ENCODE measurements around the gene NMT1.

Gene NMT1

DNA sequence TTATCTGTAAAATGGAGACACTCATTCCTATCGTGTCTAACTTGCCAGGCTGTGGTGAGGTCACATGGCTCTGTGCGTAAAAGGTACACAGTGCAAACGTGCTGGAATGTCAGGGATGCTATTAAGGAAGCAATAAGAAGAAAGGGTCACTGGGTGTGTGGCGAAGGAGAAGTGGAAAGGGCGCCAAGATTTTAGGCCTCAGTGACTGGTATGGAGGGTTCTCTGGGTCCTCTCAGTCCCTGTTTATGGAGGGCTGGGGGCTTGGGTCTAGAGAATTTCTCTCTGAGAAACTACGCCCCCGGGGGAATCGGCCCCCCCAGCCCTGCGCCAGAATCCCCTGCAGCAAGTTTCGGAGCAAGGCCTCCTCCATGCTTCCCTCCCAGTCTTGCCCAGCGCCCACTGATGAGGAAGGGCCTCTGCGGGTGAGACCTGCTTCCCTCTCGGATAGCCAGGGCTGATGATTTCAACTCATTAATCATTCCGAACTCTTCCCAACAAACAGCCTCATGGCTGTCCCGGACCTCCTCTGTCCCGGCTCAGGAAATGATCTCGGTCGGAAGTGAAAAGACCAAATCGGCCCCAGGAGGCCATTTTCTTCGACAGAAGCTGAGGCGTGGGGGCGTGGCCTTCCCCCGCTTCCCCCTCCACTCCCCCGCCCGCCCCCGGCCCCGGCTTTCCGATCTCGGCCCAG is 85.9 kb downstream of the NMT1 start:
- DNase-seq (ENCODE audit: low read depth), result peak; percentile 79
- H3K4me3 ChIP-seq (replicated peaks; ENCODE audit: low read depth, low read length), result peak overlapping the region; percentile 73
- TF ChIP-seq, protein P1, sequence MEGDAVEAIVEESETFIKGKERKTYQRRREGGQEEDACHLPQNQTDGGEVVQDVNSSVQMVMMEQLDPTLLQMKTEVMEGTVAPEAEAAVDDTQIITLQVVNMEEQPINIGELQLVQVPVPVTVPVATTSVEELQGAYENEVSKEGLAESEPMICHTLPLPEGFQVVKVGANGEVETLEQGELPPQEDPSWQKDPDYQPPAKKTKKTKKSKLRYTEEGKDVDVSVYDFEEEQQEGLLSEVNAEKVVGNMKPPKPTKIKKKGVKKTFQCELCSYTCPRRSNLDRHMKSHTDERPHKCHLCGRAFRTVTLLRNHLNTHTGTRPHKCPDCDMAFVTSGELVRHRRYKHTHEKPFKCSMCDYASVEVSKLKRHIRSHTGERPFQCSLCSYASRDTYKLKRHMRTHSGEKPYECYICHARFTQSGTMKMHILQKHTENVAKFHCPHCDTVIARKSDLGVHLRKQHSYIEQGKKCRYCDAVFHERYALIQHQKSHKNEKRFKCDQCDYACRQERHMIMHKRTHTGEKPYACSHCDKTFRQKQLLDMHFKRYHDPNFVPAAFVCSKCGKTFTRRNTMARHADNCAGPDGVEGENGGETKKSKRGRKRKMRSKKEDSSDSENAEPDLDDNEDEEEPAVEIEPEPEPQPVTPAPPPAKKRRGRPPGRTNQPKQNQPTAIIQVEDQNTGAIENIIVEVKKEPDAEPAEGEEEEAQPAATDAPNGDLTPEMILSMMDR (IDR thresholded peaks at IDR 0.05; ENCODE audit: low read length, missing control alignments), result no peak

DNA sequence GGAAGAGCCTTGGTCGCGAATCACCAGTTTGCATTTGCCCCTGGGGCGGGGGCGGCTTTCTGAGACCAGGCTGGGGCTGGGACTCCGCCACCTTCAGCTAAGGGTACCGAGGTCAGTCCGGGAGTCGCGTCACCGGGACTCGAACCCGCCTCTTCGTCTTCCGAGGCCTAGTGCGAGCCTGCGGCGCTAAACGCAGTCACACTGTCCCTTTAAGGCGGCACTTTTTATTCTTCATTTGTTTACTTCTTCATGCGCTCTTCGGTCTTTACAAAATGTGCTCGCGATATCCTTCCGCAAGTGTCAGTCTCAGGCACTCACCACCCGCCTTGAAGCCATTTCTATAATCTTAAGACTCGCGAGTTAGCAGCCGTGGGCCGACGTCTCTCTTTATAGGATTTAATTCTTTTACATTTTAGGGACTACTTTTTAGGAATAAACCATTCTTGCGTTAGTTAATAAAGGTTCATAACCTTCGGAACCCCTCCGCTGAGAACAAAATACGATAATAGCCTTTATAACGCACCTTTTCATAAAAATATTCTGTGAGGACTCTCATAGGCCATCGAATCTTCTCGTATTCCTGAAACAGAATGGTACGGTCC is 86.6 kb downstream of the NMT1 start:
- peak; percentile 97 for DNase-seq (ENCODE audit: low read depth)
- TF ChIP-seq, protein P1 (IDR thresholded peaks at IDR 0.05; ENCODE audit: low read length, missing control alignments), result no peak
- H3K4me3 ChIP-seq (replicated peaks; ENCODE audit: low read depth, low read length), result peak overlapping the region; percentile 73

DNA sequence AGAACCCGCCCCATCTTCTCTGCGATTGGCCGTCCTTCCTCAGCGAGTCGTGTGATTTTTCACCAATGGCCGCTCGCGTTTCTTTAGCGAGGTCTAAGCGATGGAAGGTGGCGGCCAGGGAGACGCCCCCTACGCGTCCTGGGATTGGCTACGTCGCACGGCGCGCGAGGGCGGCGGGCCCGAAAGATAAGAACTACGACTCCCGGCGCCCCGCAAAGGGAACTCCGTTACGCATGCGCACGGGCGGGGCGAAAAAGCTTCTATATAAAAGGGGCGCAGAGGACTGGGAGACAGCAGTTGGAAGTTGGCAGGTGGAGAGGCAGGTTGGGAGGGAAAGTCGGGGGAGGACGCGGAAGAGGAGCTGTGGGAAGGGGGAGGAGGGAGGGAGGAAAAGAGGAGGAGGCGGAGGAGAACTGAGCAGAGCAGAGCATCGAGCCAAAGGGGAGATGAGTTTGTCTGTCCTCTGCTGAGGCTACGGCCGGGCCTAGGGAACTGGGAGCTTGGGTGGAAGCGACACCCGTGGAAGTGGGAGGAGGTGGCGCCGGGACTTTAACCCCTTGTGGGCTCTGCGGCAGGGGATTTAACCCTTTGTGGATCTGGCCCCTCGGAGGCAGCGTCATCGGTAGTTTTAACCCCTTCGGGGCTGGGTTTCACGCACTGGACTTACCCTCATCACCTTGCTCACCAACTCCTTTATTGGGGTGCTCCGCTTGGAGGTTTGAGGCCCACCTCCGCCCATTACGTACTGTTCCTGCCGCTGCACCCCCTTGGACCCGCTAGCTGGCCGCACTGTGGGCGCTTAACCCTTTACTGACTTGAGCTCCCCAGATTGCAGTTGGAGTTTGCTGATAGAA is 87.3 kb downstream of the NMT1 start, which contains the start of gene HEXIM1:
Gene HEXIM1, plus strand, starts transcription at position 293 of the 854 bp plus-strand sequence. CDS start 716 bp downstream, outside the sequence.
- peak within 1 kb of the TSS; percentile 99 for H3K4me3 ChIP-seq (replicated peaks; ENCODE audit: low read depth, low read length)
- TF ChIP-seq, protein P1 (IDR thresholded peaks at IDR 0.05; ENCODE audit: low read length, missing control alignments), result no peak
- peak; percentile 100 for DNase-seq (ENCODE audit: low read depth)

DNA sequence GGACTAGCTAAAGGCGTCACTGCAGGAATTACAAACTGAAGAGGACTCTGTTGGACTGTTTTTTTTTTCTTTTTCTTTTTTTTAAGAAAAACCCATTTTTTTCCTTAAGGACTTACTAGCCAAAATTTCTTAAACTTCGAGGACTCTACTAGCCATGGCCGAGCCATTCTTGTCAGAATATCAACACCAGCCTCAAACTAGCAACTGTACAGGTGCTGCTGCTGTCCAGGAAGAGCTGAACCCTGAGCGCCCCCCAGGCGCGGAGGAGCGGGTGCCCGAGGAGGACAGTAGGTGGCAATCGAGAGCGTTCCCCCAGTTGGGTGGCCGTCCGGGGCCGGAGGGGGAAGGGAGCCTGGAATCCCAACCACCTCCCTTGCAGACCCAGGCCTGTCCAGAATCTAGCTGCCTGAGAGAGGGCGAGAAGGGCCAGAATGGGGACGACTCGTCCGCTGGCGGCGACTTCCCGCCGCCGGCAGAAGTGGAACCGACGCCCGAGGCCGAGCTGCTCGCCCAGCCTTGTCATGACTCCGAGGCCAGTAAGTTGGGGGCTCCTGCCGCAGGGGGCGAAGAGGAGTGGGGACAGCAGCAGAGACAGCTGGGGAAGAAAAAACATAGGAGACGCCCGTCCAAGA is 88.0 kb downstream of the NMT1 start:
- peak; percentile 81 for DNase-seq (ENCODE audit: low read depth)

DNA sequence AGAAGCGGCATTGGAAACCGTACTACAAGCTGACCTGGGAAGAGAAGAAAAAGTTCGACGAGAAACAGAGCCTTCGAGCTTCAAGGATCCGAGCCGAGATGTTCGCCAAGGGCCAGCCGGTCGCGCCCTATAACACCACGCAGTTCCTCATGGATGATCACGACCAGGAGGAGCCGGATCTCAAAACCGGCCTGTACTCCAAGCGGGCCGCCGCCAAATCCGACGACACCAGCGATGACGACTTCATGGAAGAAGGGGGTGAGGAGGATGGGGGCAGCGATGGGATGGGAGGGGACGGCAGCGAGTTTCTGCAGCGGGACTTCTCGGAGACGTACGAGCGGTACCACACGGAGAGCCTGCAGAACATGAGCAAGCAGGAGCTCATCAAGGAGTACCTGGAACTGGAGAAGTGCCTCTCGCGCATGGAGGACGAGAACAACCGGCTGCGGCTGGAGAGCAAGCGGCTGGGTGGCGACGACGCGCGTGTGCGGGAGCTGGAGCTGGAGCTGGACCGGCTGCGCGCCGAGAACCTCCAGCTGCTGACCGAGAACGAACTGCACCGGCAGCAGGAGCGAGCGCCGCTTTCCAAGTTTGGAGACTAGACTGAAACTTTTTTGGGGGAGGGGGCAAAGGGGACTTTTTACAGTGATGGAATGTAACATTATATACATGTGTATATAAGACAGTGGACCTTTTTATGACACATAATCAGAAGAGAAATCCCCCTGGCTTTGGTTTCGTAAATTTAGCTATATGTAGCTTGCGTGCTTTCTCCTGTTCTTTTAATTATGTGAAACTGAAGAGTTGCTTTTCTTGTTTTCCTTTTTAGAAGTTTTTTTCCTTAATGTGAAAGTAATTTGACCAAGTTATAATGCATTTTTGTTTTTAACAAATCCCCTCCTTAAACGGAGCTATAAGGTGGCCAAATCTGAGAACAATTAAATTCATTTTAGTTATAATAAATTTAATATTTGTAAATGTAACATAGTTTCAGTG is 88.8 kb downstream of the NMT1 start:
- H3K4me3 ChIP-seq (replicated peaks; ENCODE audit: low read depth, low read length), result peak overlapping the region; percentile 99
- peak; percentile 61 for DNase-seq (ENCODE audit: low read depth)
- TF ChIP-seq, protein P1 (IDR thresholded peaks at IDR 0.05; ENCODE audit: low read length, missing control alignments), result no peak

More for the DNA sequence above, 88.0 kb downstream of the NMT1 start:
- H3K4me3 ChIP-seq (replicated peaks; ENCODE audit: low read depth, low read length), result peak overlapping the region; percentile 99
- TF ChIP-seq, protein P1 (IDR thresholded peaks at IDR 0.05; ENCODE audit: low read length, missing control alignments), result peak; percentile 79

Data from fibroblast of pulmonary artery (primary cell).